ENCODE results near the gene NFAM1. TPM values are rescaled to one million over a fixed set of nuclear protein-coding genes. Genes with fewer than 3 reads are reported as not detected.

The NFAM1 gene
- total and polyA plus RNA-seq, 2 experiments from 2014 or later: 0.11 to 0.49 TPM

DNA sequence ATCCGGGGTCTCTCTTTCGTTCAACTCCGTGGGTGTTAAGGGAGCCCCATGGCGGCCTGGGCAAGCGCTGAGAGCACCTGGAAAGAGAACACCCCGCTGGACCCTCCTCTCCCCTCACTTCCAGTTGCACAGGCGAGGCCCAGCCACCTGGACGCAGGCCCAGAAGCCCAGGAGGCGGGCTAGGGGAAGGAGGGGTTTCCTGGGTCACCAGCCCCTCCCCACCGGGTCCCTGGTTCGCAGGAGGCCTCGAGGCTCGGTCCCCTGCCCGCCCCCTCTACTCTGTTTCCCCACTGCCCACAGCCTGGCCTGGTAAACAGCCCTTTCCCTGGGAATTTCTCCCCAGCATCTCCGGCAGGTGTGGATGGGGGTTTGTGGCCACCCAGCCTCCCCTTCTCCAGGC, 8.5 kb upstream of the NFAM1 start (continued):
- TF ChIP-seq, protein P1, sequence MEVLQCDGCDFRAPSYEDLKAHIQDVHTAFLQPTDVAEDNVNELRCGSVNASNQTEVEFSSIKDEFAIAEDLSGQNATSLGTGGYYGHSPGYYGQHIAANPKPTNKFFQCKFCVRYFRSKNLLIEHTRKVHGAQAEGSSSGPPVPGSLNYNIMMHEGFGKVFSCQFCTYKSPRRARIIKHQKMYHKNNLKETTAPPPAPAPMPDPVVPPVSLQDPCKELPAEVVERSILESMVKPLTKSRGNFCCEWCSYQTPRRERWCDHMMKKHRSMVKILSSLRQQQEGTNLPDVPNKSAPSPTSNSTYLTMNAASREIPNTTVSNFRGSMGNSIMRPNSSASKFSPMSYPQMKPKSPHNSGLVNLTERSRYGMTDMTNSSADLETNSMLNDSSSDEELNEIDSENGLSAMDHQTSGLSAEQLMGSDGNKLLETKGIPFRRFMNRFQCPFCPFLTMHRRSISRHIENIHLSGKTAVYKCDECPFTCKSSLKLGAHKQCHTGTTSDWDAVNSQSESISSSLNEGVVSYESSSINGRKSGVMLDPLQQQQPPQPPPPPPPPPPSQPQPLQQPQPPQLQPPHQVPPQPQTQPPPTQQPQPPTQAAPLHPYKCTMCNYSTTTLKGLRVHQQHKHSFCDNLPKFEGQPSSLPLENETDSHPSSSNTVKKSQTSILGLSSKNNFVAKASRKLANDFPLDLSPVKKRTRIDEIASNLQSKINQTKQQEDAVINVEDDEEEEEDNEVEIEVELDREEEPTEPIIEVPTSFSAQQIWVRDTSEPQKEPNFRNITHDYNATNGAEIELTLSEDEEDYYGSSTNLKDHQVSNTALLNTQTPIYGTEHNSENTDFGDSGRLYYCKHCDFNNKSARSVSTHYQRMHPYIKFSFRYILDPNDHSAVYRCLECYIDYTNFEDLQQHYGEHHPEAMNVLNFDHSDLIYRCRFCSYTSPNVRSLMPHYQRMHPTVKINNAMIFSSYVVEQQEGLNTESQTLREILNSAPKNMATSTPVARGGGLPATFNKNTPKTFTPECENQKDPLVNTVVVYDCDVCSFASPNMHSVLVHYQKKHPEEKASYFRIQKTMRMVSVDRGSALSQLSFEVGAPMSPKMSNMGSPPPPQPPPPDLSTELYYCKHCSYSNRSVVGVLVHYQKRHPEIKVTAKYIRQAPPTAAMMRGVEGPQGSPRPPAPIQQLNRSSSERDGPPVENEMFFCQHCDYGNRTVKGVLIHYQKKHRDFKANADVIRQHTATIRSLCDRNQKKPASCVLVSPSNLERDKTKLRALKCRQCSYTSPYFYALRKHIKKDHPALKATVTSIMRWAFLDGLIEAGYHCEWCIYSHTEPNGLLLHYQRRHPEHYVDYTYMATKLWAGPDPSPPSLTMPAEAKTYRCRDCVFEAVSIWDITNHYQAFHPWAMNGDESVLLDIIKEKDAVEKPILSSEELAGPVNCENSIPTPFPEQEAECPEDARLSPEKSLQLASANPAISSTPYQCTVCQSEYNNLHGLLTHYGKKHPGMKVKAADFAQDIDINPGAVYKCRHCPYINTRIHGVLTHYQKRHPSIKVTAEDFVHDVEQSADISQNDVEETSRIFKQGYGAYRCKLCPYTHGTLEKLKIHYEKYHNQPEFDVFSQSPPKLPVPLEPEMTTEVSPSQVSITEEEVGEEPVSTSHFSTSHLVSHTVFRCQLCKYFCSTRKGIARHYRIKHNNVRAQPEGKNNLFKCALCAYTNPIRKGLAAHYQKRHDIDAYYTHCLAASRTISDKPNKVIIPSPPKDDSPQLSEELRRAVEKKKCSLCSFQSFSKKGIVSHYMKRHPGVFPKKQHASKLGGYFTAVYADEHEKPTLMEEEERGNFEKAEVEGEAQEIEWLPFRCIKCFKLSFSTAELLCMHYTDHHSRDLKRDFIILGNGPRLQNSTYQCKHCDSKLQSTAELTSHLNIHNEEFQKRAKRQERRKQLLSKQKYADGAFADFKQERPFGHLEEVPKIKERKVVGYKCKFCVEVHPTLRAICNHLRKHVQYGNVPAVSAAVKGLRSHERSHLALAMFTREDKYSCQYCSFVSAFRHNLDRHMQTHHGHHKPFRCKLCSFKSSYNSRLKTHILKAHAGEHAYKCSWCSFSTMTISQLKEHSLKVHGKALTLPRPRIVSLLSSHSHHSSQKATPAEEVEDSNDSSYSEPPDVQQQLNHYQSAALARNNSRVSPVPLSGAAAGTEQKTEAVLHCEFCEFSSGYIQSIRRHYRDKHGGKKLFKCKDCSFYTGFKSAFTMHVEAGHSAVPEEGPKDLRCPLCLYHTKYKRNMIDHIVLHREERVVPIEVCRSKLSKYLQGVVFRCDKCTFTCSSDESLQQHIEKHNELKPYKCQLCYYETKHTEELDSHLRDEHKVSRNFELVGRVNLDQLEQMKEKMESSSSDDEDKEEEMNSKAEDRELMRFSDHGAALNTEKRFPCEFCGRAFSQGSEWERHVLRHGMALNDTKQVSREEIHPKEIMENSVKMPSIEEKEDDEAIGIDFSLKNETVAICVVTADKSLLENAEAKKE (CRISPR knock-in tag; IDR thresholded peaks at IDR 0.05): no peak
- no peak for TF ChIP-seq EZH2phosphoT487 (IDR thresholded peaks at IDR 0.05; ENCODE audit: unreplicated experiment)

DNA sequence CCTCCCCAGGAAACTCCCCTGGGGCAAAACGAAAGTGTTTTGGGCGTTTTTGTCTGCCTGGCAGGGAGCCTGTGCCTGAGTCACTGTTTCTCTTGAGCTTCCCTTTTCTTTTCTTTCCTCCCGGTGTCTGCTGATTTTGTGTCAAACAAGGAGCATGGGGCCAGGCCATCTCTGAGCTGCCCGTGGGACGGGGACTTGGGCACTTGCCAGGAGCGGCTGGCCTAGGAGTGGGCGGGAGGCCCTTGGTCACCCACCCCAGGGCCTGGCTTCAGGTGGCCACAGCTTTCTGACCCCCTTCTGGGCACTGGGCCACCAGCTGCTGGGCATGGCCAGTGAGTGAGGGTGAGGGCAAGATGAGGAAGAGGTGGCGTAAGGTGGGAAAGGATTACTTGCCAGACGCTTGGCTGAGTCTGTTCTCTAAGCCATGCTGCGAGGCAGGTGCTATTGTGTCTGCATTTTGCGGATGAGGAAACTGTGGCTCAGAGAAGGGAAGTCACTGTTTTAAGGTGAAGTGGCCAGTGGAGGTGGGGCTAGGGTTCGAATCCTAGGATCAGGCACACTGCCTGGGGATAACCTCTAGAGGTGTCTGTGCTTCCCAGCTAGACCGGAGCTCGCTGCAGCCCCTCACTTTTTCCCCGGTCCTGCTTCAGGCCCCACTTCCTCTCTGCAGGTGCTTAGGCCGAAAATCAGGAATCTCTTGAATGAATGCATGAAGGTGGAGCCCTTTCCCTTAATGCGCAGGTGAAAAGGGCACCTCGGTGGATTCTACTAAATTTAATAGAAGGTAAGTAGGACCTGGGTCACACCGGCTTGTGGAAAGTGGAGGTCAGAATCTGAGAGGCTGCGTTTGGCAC, 7.8 kb upstream of the NFAM1 start:
- peak overlapping the region; percentile 63; the same call in 1 of the 2 replicates for H2AFZ ChIP-seq
- 0 out of 2 replicates have a peak, but pooled peaks cover 10% of the 10 kb centered on the region for H3K27me3 ChIP-seq (ENCODE audit: insufficient read depth)
- no peak overlapping the region for H3K27ac ChIP-seq (ENCODE audit: low read depth)
- H3K36me3 ChIP-seq (ENCODE audit: insufficient read depth): no peaks in the 10 kb centered on the region
- peaks cover 10% of the 10 kb centered on the region for H3F3A ChIP-seq (replicated peaks; ENCODE audit: low read depth)
- no peaks in the 10 kb centered on the region for H3K79me2 ChIP-seq (replicated peaks; ENCODE audit: insufficient read depth)
- H3K27ac Mint-ChIP-seq: no peak overlapping the region
- H3K4me3 Mint-ChIP-seq: no peak overlapping the region
- no peak for ATAC-seq
- peaks cover 35% of the 10 kb centered on the region for H3K4me1 ChIP-seq (ENCODE audit: insufficient read depth)
- no peaks in the 10 kb centered on the region; the same call in 2 of the 3 replicates for H3K36me3 Mint-ChIP-seq (ENCODE audit: low read depth)
- H3K4me3 ChIP-seq: no peak overlapping the region
- H3K27me3 Mint-ChIP-seq (ENCODE audit: insufficient read depth, low read depth, poor library complexity): peaks cover 23% of the 10 kb centered on the region
- TF ChIP-seq, protein P2, sequence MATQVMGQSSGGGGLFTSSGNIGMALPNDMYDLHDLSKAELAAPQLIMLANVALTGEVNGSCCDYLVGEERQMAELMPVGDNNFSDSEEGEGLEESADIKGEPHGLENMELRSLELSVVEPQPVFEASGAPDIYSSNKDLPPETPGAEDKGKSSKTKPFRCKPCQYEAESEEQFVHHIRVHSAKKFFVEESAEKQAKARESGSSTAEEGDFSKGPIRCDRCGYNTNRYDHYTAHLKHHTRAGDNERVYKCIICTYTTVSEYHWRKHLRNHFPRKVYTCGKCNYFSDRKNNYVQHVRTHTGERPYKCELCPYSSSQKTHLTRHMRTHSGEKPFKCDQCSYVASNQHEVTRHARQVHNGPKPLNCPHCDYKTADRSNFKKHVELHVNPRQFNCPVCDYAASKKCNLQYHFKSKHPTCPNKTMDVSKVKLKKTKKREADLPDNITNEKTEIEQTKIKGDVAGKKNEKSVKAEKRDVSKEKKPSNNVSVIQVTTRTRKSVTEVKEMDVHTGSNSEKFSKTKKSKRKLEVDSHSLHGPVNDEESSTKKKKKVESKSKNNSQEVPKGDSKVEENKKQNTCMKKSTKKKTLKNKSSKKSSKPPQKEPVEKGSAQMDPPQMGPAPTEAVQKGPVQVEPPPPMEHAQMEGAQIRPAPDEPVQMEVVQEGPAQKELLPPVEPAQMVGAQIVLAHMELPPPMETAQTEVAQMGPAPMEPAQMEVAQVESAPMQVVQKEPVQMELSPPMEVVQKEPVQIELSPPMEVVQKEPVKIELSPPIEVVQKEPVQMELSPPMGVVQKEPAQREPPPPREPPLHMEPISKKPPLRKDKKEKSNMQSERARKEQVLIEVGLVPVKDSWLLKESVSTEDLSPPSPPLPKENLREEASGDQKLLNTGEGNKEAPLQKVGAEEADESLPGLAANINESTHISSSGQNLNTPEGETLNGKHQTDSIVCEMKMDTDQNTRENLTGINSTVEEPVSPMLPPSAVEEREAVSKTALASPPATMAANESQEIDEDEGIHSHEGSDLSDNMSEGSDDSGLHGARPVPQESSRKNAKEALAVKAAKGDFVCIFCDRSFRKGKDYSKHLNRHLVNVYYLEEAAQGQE (IDR thresholded peaks at IDR 0.05; ENCODE audit: unreplicated experiment): no peak
- H3K4me2 ChIP-seq: peak overlapping the region; percentile 60
- DNase-seq (ENCODE audit: low spot score): no peak
- peaks cover 41% of the 10 kb centered on the region for H3K4me1 Mint-ChIP-seq
- no peaks in the 10 kb centered on the region for H3K9me3 Mint-ChIP-seq
- no peaks in the 10 kb centered on the region for H3K9me2 ChIP-seq (ENCODE audit: insufficient read depth)
- H4K20me1 ChIP-seq (replicated peaks; ENCODE audit: insufficient read depth): no peaks in the 10 kb centered on the region

Data from GM23338 (cell line).